ENCODE results near the gene AKAP10.
A peak's percentile ranks its signal among the peaks of the same experiment; 100 is the strongest.
"Not testable (repeated sequence)": the region's sequence is repeated elsewhere in the genome, so short reads cannot be mapped to it uniquely, and the experiment has no call there.

Gene AKAP10, protein sequence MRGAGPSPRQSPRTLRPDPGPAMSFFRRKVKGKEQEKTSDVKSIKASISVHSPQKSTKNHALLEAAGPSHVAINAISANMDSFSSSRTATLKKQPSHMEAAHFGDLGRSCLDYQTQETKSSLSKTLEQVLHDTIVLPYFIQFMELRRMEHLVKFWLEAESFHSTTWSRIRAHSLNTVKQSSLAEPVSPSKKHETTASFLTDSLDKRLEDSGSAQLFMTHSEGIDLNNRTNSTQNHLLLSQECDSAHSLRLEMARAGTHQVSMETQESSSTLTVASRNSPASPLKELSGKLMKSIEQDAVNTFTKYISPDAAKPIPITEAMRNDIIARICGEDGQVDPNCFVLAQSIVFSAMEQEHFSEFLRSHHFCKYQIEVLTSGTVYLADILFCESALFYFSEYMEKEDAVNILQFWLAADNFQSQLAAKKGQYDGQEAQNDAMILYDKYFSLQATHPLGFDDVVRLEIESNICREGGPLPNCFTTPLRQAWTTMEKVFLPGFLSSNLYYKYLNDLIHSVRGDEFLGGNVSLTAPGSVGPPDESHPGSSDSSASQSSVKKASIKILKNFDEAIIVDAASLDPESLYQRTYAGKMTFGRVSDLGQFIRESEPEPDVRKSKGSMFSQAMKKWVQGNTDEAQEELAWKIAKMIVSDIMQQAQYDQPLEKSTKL

DNA sequence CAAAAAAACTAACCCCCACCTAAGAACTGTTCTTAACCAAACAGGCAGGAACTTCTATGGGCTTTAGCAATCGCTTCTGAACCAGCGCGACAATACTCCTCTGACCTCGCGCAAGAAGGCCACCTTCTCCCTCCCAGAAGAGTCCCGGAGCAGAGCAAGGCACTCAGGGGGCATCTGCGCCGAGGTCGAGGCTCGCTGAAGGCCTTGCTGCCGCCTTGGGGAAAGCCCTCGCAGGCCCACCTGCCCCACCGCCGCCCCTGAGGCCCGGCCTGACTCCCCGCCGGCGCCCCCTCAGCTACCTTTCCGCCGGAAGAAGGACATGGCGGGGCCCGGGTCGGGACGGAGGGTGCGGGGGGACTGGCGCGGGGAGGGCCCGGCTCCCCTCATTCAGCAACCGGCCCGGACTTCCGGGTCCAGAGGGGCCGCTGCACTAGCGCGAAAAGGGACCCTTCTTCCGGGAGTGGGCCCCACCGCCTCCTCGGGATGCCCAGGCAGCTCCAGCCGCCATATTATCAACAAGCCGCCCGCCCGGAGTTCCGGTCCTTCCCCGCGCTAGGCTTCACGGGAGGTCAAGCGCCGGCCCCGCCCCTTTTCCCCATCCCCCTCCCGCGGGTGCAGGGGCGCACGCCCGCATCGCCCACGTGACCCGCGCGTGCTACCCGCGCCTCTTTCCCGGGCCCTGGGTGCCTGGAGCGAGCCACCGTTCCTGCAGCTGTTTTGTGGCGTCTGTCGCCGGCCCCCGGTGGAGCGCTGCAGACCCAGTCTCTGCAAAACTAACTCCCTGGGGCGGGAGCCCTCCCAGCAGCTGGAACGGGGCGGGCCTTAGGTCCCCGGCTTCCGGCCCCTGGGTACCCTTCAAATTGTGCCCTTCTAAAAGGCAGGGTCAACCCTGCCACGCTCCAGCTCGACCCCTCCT, at the start of gene AKAP10:
Gene AKAP10, minus strand, starts transcription at position 536 of the 916 bp plus-strand sequence. Its CDS starts 149 bp downstream, at position 387.
- DNase-seq: peak; percentile 88

DNA sequence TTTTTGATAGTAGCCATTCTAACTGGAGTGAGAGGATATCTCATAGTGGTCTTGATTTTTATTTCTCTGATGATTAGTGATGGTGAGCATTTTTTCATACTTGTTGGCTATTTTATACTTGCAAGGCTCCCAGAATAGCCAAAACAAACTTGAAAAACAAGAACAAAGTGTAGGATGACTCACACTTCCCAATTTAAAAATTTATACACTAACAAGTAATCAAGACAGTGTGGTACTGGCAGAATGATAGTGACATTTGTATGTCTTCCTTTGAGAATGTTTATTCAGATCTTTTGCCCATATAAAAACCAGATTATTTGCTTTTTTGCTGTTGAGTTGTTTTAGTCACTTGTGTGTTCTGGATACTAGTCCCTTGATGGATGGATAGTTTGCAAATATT, 49.3 kb upstream of the AKAP10 start:
- DNase-seq: no peak

DNA sequence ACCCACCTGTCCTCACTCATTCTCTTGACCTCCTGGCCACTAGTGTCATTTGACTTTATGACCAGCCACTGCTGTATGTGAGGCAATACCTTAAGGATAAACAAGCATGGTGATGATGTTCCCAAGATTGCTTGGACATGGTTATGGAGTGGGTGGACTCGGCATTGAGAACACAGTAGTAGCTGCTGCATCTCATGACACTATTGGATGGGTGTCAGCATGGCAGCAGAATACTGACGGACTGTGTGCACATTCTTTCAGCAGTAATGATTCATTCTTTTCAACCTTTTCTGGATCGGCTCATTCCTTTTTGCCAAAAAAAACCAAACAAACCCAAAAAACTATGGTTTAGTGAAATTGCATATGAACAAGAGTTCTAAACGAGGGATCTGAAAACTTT, 45.1 kb upstream of the AKAP10 start:
- DNase-seq: no peak

DNA sequence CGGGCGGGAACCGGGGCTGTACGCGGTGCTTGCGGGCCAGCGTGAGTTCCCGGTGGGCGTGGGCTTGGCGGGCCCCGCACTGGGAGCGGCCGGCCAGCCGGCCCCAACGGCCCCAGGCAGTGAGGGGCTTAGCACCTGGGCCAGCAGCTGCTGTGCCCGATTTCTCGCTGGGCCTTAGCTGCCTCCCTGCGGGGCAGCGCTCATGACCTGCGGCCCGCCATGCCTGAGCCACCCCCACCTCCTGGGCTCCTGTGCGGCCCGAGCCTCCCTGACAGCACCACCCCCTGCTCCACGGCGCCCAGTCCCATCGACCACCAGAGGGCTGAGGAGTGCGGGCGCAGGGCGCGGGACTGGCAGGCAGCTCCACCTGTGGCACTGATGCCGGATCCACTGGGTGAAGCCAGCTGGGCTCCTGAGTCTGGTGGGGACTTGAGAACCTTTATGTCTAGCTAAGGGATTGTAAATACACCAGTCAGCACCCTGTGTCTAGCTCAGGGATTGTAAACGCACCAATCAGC, 38.9 kb upstream of the AKAP10 start:
- not testable (repeated sequence) for DNase-seq

DNA sequence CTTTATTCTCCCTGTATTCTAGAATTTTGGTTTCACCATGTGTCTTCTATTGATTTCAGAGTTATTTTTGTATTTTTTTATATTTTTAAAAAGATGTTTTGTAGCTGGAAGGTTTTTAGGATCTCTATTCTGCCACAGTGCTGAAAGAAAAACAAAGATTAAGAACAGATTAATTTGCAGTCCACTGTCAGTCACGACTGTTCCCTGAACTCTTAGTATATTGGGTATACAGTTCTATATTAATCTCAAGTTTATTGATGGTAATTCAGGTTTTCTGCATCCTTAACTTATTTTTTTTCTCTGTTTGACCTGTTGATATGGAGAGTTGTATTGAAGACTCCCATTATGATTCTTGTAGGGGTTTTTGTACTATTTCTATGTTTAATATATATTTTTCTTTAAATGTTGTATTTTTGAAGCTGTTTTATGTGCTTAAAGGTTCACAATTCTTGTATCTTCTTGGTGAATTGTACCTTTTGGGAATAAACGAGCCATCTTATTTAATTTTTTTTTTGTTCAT, 34.4 kb upstream of the AKAP10 start:
- no peak for DNase-seq

DNA sequence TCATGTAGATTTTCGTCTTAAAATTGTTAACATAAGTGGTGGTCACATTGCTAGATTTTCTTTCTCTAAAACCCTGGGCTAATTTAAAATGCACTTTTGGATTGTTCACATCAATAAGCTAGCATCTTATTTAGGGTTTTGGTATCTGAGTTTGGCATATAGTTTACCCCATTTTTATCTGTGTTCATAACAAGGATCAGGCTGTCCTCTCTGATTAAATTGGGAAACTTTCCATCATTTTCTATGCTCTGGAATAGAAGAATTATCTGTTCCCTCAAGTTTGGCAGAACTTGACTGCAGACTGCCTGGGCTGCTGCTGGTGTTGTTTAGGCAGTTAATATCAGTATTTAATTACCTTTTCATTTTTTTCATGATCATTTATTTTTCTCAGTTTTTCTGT, 33.3 kb upstream of the AKAP10 start:
- DNase-seq: no peak

DNA sequence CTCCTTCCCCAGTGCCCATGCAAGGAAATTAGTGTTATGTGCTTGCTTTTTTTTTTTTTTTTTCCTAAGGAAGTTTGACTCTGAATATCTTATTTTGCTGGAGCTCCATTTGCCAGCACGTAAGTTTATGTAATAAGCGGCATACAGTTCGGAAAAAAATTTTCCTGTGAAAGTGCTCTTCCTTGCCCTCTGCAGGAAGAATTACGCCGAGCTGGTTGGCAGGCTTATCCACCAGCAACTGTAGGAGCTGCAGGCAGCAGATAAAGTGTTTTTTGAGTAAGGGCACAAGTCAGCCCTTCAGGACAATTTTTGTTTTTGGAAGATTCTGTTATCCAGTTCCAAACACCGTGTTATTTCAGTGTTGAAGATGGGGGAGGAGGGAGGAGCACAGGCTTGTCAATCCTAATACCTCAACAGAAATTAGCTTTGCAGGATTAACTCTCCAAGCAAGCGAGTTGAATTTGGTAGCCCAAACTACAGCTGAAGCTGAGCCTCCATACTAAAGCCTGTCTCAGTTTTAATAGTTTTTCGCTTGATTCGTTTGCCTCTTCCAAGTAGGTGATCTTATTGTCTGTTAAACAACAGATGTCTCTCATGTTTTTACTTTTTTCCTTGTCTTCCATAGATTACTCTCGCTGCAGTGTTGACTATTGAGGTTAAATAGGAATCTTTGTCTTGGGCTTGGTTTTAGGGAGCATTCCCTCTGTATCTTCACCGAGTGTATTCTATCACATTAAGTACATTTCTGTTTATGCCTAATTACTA, 32.7 kb upstream of the AKAP10 start:
- DNase-seq: peak; percentile 22

DNA sequence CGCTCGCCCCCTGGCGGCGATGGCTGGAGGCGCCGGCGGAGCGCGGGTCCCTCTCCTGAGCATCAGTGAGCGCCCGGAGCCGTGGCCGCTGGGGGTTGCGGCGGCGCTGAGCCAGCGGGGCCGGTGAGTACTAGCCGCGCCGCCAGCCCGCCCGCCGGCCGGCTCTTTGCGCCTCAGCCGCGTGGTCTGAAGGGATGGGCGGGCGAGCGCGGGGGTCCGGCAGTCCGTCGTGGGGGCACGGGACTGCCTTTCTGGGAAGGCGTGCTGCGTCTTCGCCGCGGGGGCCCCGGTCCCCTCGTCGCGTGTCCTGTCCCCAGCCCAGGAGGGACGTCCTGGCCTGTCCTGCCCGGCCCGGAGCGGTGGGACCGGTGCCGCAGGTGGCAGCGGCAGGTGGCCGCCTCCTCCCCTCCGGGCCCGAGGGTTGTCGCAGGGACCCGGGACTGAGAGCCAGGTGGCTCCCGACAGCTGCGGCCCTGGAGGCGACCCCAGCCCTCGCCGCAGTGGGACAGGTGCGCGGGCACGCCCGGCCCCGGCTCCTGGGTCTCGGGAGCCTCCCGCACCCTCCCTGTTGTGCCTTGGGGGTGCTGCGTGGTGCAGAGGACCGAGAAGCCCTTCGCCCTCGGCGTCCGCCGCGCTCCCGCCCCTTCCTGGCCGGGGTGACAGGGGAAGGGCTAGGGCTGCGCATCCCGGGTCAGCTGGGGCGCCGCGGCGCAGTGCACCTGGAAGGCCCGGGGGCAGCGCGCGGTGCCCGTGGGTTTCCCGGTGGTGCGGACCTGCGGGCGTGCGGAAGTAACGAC, 31.9 kb upstream of the AKAP10 start, which contains the start of gene SPECC1:
Gene SPECC1, plus strand, starts transcription at position 58 of the 797 bp plus-strand sequence. CDS start 87,293 bp downstream, outside the sequence.
- DNase-seq: peak; percentile 59

DNA sequence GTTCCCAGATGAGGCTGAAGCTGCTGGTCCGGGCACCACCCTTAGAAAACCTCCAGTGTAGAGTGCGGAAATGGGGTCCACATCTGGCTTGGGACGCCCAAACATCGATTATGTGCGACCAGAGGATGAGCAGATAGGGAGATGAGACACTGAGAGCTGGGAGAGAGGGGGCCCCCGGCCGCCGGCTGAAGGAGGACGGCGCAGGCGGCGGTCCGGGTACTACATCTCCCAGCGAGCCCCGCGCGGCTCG, 31.3 kb upstream of the AKAP10 start:
- DNase-seq: no peak

DNA sequence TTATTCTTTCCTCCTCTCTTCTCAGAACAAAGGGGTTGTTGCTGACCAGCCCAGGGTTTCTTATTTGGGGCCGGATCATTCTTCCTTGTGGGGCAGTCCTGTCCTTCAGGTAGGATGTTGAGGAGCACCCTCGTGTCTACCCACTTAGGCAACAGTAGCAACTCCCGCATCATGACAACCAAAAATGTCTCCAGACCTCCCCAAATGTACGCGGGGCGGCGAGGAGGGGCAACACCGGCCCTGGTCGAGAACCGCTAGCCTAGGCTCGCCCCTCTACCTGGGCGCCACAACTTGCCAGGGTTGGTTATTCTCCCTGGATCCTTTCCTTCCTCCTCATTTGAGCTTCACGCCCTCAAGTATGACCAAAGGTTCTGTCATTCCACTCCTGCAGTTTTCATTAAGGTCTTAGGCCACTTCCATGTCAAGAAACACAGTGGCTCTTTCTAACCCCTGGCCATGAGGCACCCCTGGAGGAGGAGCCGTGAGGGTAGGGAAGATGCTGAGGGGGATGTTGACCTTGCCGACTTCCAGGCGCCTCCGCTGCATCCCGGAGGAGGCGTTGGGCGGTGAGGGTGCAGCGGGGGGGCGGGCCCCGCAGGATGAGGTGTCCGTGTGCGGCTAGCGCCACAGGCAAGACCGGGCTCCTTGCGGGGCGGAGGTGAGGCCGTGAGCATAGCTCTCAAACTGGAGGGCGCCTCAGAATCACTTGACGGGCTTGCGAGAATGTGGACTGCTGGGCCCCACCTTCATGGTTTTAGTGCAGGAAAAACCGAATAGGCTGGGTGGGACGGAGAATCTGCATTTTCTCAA, 30.8 kb upstream of the AKAP10 start:
- peak; percentile 3 for DNase-seq

DNA sequence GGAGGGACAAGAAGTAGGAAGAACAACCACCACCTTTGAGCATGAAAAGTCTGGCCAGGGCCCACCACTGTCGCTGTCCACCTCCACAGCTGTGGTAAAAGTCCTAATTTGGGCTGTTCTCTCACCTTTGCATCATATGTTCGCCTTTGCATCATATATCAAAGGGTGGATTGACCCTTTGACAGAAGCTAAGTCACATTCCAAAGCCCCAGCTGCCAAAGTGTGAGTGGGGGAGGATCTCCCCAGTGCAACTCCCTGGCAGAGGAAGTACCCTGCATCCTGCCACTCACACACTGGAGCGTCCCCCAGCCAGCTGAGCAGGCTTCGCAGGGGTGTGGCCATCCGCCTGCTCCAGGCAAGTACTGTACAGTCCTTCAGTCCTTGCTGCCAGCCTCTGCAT, 18.9 kb upstream of the AKAP10 start:
- DNase-seq: no peak

DNA sequence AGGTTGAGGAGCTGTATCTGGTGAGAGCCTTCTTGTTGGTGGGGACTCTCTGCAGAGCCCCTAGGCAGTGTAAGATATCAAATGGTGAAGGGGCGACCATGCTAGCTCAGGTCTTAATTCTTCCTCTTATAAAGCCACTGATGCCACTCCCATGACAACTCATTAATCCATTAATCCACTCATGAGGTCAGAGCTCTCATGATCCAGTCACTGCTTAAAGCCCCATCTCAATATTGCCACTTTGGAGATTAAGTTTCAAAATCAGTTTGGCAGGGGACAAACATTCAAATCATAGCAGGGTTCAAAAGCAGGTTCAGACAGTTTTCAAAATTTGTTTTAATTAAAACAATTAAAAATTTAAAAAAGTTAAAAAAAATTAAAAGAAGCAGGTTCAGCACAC, 18.5 kb upstream of the AKAP10 start:
- no peak for DNase-seq

DNA sequence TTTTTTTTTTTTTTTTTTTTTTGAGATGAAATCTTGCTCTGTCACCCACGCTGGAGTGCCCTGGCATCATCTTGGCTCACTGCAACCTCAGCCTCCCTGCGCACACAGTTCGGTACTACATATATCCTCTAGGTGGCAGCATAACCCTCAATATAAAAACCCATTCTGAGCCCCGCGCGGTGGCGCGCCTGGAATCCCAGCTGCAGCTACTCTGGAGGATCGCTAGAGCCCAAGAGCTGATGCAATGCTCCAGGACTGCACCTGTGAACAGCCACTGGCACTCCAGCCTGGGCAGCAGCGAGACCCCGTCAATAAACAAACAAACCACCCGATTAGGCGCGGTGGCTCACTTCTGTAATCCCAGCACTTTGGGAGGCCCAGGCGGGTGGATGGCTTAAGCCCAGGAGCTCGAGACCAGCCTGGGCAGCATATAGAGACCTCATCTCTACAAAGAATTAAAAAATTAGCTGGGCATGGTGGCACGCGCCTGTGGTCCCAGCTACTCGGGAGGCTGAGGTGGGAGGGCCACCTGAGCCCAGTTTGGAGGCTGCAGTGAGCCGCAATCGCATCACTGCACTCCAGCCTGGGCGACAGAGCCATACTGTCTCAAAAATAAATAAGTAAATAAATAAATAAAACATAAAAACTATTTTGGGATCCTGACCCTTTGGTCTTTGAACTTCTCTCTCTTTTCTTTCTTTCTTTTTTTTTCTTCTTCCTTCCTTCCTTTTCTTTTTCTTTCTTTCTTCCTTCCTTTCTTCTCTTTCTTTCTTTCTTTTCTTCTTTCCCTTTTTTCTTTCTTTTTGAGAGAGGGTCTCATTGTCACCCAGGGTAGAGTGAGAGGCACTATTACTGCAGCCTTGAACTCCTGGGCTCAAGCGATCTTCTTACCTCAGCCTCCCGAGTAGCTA, 15.4 kb upstream of the AKAP10 start:
- DNase-seq: peak; percentile 78

DNA sequence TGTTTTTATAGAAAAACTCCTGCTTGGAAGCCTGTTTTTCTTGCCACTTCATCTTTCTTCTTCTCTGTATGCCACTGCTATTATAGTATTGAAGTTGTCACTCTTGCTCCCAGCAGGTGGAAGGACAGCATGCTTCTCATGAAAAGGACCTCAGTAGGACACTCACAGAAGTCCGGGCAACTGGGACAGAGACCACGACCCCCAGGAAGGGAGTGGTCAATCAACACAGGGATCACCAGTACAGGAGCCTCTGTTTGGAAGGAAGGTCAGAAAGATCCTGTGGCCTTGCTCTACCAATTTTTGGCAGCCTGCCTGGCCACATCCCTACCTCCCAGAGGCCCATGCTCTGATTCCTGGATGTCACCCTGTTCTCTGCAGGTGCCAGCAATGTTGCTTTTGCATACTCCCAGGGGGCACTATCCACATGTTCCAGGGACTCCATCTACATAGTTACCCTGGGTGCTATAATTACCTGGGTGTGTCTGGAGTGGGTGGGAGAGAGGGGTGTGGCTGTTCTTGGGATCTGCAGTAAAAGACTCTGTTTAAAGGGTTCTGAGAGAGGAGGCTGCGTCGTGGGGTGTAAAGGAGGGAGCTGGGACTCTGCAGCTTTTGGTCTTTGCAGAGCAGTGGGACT, 13.7 kb upstream of the AKAP10 start:
- no peak for DNase-seq

DNA sequence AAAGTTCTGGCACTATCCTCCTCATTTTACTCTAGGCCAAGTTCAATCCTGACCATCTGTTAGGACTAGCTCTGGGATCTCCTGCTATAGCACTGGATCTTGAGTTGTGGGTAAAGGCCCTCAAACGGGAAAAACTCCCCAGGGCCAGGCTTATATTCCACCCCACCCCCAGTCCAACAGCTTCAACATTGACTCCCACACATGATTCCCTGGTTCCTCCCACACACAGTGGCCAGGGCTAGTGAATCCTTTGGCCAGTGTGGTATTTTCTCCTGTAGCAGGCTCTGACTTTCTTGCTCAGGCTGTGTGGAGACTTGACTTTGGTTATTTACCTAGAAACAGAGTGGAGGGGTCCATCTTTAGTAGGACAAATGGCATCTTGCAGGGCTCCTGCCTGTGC, 10.3 kb upstream of the AKAP10 start:
- no peak for DNase-seq

DNA sequence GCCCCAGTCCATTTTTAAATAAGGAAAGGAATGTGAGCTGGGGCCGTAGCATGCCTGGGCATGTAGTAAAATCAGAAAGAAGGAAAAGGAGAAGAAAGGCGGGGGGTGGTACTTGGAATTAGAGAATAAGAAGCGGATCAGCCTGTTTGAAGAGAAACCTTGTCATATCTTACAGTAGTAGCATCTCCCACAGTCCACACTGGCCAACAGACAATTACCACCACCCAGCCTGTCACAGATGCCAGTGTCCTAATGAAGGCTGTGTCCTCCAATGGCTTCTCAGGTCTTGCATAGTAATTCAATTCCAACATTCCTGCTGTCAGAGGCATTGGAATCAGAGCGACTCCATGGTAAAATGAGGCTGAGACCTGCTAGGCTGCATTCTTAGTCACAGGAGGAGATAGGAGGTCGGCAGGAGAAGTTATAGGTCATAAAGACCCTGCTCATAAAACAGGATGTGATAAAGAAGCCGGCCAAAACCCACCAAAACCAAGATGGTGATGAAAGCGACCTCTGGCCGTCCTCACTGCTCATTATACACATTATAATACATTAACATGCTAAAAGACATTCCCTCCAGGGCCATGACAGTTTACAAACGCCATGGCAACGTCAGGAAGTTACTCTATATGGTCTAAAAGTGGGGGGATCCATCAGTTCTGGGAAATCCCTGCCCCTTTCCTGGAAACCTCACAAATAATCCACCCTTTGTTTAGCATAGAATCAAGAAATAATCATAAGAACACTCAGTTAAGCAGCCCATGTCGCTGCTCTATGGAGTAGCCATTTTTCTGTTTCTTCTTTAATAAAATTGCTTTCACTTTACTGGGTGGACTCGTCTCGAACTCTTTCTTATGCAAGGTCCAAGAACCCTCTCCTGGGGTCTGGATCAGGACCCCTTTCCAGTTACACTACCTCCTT, 9.6 kb upstream of the AKAP10 start:
- DNase-seq: no peak

DNA sequence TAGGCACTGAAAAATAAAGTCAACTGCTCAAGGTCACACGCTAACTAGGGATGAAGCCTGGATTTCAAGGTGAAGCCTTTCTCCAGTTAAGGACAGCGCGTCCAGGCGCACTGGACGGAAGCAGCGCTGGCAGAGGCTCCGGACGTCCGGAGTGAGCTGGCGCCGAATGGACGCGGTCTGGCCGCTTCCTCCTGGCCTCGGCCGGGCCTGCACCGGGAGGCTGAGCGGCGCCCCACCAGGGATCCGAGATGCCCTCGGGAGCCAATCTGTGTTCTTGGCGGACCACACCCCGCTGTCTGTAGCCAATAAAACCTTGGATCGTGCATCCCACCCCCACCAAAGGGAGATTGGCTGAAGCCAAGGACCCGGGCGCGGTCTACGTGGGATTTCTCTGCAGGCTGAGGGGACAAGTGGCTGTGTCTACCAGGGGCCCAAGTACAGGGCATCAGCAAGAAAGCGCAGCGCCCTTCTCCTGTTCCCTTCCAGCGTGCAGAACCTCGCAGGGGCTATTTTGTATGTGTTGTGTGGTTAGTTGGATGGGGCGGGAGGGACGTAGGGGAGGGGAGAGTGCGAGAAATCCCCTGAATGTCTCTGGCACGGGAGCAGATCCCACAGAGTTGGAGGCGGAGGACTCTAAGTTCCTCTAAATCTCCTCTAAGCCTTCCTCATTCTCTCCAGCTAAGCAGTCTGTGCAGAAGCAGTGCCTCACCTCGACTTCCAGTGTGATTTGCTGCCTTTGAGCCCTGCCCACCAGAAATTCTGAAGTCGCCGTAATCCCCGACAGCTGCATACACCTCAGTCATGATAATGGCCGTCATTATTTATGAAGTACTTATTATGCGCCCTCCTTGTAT, 2.5 kb upstream of the AKAP10 start:
- DNase-seq: no peak

Data from fibroblast of skin of right biceps (primary cell).